Embryonic facial prominence (tissue), 1 donor: ENCODE results near the gene SAFB.

Experiments used
- DNase-seq: peaks from one replicate; pipeline ENCODE4 v3.0.0-alpha.2; 2016; ENCODE audit errors: extremely low spot score

SAFB gene

DNA sequence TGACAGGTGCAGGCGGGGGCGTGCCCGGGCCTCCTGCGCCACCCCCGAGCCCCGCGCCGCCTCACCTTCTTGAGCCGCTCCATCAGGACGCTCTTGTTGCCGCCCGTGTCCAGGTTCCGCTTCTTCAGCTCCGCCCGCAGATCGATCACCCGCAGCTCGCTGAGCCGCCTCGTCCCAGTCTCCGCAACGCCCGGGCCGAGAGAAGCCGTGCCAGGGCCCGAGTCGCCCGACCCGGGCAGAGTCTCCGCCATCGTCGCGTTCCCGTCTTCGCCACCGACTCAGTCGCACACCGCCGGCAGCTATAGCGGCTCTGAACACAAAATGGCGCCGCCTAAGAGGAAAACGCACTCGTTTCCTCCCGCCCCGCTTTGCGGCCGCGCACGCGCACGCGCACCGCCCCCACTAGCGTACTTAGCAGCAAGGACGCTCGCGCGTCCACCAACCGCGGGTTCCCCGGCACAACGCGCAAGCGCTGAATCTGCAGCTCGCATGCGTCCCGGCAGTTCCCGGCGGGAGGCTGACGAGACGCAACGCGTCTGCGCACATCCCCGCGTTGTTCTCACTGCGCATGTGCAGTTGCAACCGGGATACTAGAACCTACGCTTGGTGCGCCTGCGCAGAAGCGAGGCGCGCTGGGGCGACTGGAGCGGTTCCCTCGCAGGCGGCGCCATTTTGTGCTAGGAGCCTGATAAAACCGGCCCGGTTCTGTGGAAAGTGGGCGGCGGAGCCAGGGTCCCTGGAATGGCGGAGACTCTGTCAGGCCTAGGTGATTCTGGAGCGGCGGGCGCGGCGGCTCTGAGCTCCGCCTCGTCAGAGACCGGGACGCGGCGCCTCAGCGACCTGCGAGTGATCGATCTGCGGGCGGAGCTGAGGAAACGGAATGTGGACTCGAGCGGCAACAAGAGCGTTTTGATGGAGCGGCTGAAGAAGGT lies at the start of gene SAFB, which contains the start of gene SAFB2:
TSS of gene SAFB (plus strand) at position 619 of the 932 bp plus-strand sequence. CDS start at position 742, 123 bp downstream.
TSS of gene SAFB2 (minus strand) at position 312 of the 932 bp plus-strand sequence. CDS start at position 251, 61 bp downstream.
- DNase-seq = peak; percentile 98

DNA sequence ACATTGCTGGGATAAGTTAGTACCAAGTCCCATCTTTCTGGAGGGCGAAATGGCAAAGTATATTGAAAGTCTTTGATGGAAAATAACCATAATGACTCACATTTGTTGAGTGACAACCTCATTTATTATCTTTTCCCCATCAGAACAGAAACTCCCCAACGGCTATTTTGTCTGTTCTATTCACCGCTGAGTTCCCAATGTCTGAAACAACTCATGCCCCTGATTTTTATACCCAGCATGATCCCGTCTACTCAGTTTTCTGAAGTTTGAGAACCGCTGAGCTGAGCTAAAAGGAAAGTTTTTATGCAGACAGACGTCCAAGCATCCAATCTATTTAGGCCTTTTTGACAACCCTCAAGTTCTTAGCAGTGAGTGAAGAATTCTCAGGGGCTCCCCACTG lies 47.3 kb upstream of the SAFB start:
- no peak for DNase-seq

DNA sequence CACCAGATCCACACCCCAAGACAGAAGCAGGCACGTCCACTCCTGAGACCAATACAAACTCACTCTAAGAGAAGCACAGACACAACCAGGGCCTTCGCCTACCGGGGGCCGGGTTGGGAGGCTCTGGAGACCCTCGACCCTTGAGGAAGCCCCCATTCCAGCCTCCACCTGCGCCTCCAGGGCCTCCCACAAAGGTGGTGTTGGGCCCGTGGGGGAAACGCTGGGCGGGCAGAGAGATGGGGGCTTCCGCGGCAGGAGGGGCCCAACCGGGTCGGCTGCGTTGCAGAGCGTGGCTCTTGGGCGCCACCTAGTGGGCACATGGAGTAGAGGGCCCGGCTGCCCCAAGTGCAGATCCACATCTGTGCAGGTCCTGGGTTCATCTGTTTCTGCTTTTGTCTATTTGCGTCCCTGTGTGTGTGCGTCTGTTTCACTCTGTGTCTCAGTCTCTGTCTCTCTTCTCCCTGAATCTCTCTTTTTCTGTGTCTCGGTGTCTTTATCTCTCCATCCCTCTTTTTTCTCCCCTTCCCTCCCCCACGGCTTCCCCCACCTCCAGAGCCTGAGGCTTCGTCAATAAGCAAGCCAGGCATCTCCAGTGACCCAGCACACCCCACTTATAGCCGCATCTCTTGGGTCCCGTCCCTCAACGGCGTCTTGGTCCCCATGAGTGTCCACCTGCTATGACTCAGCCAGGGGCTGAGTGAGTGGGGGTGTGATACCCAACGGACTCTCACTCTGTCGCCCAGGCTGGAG lies 44.6 kb upstream of the SAFB start:
- peak; percentile 68 for DNase-seq

DNA sequence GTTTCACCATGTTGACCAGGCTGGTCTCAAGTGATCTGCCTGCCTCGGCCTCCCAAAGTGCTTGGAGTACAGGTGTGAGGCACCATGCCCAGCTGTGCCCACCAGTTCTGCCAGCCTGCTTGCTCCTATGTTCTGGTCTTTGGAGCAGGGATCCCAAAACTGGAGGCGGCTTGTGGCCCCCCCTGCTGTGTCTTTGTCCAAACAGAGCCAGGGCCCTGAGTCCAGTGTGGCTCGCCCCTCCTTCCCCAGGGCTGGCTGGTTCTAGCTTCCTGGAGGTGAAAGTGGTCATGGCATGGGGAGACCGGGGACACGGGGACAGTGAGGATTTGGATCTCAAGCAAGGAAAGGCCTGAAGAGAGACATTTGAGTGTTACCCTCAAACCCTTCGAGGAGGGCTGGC lies 43.6 kb upstream of the SAFB start:
- no peak for DNase-seq

DNA sequence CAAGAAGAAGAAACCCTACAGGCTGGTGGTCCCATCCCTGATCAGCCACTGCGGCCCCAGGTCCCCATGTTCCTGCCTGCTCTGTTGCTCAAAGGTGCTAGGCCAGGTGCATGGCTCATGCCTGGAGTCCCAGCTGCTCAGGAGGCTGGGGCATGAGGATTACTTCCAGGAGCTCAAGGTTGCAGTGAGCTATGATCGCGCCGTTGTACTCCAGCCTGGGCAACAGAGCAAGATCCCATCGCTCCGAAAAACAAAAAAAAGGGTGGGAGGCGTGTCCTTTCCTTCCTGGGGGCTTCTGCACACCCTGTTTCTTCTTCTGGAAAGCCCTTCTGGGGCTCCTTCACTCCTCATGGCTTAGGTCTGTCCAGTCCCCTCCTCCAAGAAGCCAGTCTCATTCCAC lies 43.2 kb upstream of the SAFB start:
- DNase-seq = no peak

GRCh38 chr19:5580161-5580571 lies 42.7 kb upstream of the SAFB start:
- no peak for DNase-seq

GRCh38 chr19:5585461-5586299 lies 37.2 kb upstream of the SAFB start:
- DNase-seq = no peak

GRCh38 chr19:5586300-5587070 lies 36.4 kb upstream of the SAFB start:
- DNase-seq = no peak

DNA sequence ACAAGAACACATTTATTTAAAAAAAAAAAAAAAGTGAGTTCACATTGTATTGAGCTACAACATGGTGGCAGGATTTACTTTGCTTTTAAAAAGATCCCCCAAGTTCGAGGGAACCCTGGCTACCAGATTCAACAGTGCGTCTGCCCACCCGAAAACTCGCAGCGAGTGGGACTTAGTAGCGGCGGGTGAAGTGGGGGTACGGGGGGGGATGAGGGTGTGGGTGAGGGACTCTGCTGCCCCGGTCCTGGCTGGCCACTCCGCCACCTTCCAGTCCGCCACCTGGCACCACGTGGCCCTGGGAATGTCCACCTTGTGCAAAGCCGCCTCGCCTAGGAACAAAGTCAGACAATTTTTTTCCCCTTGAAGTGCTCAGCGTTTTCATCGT lies 35.8 kb upstream of the SAFB start:
- DNase-seq = no peak

- no peak for DNase-seq
Measured at GRCh38 chr19:5587661-5588060, 35.2 kb upstream of the SAFB start.

DNA sequence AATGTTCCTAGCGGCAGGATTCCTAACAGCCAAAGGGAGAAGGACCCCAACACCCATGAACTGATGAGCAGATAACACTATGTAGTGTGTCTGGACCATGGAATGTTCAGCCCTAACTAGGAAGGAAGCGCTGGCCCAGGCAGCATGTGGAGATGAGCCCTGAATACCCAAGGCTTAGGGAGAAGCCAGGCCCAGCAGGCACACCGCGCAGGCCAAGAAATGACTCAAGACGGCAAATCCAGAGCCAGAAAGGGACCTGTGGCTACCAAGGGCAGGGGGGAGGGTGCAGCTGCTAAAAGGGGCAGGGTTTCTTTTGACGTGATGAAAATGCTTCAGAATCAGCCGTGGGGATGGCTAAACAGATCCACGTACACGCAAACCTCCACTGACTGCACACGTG lies 34.4 kb upstream of the SAFB start:
- DNase-seq = no peak

GRCh38 chr19:5588906-5589676 lies 33.8 kb upstream of the SAFB start:
- no peak for DNase-seq

GRCh38 chr19:5590151-5590864 lies 32.6 kb upstream of the SAFB start:
- DNase-seq = no peak

- DNase-seq = no peak
Measured at GRCh38 chr19:5590865-5591154, 32.1 kb upstream of the SAFB start.

- DNase-seq = no peak
Measured at GRCh38 chr19:5591476-5591875, 31.4 kb upstream of the SAFB start.

- DNase-seq = no peak
Measured at GRCh38 chr19:5592531-5593342, 30.1 kb upstream of the SAFB start.

- no peak for DNase-seq
Measured at GRCh38 chr19:5593343-5594255, 29.3 kb upstream of the SAFB start.

DNA sequence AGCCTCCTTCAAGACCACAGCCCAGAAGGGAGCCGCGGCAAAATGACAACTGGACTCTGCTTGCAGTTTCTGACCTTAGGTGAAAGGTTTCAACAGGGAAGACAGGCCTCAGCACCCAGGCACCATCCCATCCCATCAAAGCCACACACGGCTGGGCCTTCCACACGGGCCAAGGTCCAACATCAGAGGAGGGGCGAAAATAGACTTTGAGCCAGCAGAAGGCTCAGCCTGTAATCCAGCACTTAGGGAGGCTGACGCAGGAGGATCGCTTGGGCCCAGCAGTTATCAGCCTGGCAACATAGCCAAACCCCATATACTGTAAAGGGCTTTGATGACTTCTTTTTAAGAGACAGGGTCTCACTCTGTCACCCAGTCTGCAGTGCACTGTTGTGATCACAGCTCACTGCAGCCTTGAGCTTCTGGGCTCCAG lies 28.3 kb upstream of the SAFB start:
- DNase-seq = no peak
